ENCODE results near the gene HTR2B.

- TF ChIP-seq PAX5 (IDR thresholded peaks at IDR 0.05; ENCODE audit: insufficient read depth, low read length, severe bottlenecking) (no peak), POLR2AphosphoS5 (IDR thresholded peaks at IDR 0.05; ENCODE audit: low read depth, low read length) (no peak), POLR2A (IDR thresholded peaks at IDR 0.05; ENCODE audit: low read depth, low read length) (no peak), TAF1 (IDR thresholded peaks at IDR 0.05; ENCODE audit: low read depth, low read length) (no peak), SPI1 (IDR thresholded peaks at IDR 0.05; ENCODE audit: low read depth, low read length) (no peak)
Observed at GRCh38 chr2:231133365-231134099, 8.7 kb upstream of the HTR2B start.

Data from GM12891 (cell line).